HG03558 (cell line): Measurements from ENCODE around the gene FMN1.

Experiments used
- ATAC-seq: cut with Tn5 transposase; IDR thresholded peaks from one replicate; pipeline ENCODE4 v1.9.1; 2021; ENCODE audit warnings: moderate number of reproducible peaks; ENCODE audit not compliant: unreplicated experiment; ENCODE audit errors: extremely low read depth

The FMN1 gene

GRCh38 chr15:33200903-33201302 is 6.4 kb upstream of the FMN1 start:
- ATAC-seq: no peak

- no peak for ATAC-seq
These were observed 5.9 kb upstream of the FMN1 start for GRCh38 chr15:33200444-33200843.

GRCh38 chr15:33198541-33198940 is 4.0 kb upstream of the FMN1 start:
- no peak for ATAC-seq

GRCh38 chr15:33197636-33198035 is 3.1 kb upstream of the FMN1 start:
- no peak for ATAC-seq

- no peak for ATAC-seq
These were observed 277 bp downstream of the FMN1 start for GRCh38 chr15:33194237-33194636.

GRCh38 chr15:33191591-33191990 is 2.9 kb downstream of the FMN1 start:
- ATAC-seq: no peak

- ATAC-seq: no peak
These were observed 4.0 kb downstream of the FMN1 start for GRCh38 chr15:33190539-33190938.

- ATAC-seq: no peak
These were observed 5.8 kb downstream of the FMN1 start for GRCh38 chr15:33188641-33189257.

- ATAC-seq: no peak
These were observed 6.4 kb downstream of the FMN1 start for GRCh38 chr15:33188159-33188558.

- no peak for ATAC-seq
These were observed 11.2 kb downstream of the FMN1 start for GRCh38 chr15:33183334-33183733.

GRCh38 chr15:33182926-33183325 is 11.6 kb downstream of the FMN1 start:
- no peak for ATAC-seq

GRCh38 chr15:33182278-33182905 is 12.1 kb downstream of the FMN1 start:
- ATAC-seq: no peak

- ATAC-seq: no peak
These were observed 14.6 kb downstream of the FMN1 start for GRCh38 chr15:33179874-33180273.

GRCh38 chr15:33171202-33171601 is 23.3 kb downstream of the FMN1 start:
- ATAC-seq: no peak

- ATAC-seq: no peak
These were observed 24.9 kb downstream of the FMN1 start for GRCh38 chr15:33169625-33170024.

- ATAC-seq: no peak
These were observed 26.1 kb downstream of the FMN1 start for GRCh38 chr15:33168444-33168843.

GRCh38 chr15:33163816-33164215 is 30.7 kb downstream of the FMN1 start:
- no peak for ATAC-seq

GRCh38 chr15:33161209-33161608 is 33.3 kb downstream of the FMN1 start:
- no peak for ATAC-seq

GRCh38 chr15:33160581-33161165 is 33.8 kb downstream of the FMN1 start:
- no peak for ATAC-seq

- no peak for ATAC-seq
These were observed 34.6 kb downstream of the FMN1 start for GRCh38 chr15:33159726-33160453.

GRCh38 chr15:33158366-33158765 is 36.1 kb downstream of the FMN1 start:
- ATAC-seq: no peak
